ENCODE measurements around the gene CNIH1. TPM values are rescaled to one million over a fixed set of nuclear protein-coding genes. Genes with fewer than 3 reads are reported as not detected.
"Not testable (repeated sequence)": the region's sequence is repeated elsewhere in the genome, so short reads cannot be mapped to it uniquely, and the experiment has no call there.

CNIH1 gene
- total RNA-seq, 1 donor from 2014 or later: 71.9 TPM

- no peak overlapping the region for H3K27ac Mint-ChIP-seq (ENCODE audit: unreplicated experiment)
- TF ChIP-seq, protein P1, sequence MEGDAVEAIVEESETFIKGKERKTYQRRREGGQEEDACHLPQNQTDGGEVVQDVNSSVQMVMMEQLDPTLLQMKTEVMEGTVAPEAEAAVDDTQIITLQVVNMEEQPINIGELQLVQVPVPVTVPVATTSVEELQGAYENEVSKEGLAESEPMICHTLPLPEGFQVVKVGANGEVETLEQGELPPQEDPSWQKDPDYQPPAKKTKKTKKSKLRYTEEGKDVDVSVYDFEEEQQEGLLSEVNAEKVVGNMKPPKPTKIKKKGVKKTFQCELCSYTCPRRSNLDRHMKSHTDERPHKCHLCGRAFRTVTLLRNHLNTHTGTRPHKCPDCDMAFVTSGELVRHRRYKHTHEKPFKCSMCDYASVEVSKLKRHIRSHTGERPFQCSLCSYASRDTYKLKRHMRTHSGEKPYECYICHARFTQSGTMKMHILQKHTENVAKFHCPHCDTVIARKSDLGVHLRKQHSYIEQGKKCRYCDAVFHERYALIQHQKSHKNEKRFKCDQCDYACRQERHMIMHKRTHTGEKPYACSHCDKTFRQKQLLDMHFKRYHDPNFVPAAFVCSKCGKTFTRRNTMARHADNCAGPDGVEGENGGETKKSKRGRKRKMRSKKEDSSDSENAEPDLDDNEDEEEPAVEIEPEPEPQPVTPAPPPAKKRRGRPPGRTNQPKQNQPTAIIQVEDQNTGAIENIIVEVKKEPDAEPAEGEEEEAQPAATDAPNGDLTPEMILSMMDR (IDR thresholded peaks at IDR 0.05; ENCODE audit: partially characterized antibody, unreplicated experiment): no peak
- no peaks in the 10 kb centered on the region for H3K36me3 Mint-ChIP-seq (ENCODE audit: unreplicated experiment)
- H3K9me3 Mint-ChIP-seq (ENCODE audit: unreplicated experiment): peaks cover 2% of the 10 kb centered on the region
- DNase-seq: no peak
- H3K27me3 Mint-ChIP-seq (ENCODE audit: unreplicated experiment): peaks cover 1% of the 10 kb centered on the region
- H3K4me1 Mint-ChIP-seq (ENCODE audit: low read depth, unreplicated experiment): no peaks in the 10 kb centered on the region
- H3K4me3 Mint-ChIP-seq (ENCODE audit: unreplicated experiment): no peak overlapping the region
Measured at GRCh38 chr14:54450535-54450934, 9.4 kb upstream of the CNIH1 start.

- Mint-ChIP-seq H3K36me3 (ENCODE audit: unreplicated experiment) (no peaks in the 10 kb centered on the region), H3K9me3 (ENCODE audit: unreplicated experiment) (peaks cover 2% of the 10 kb centered on the region), H3K4me1 (ENCODE audit: low read depth, unreplicated experiment) (no peaks in the 10 kb centered on the region), H3K27ac (ENCODE audit: unreplicated experiment) (no peak overlapping the region), H3K27me3 (ENCODE audit: unreplicated experiment) (peaks cover 5% of the 10 kb centered on the region), H3K4me3 (ENCODE audit: unreplicated experiment) (no peak overlapping the region)
- no peak for DNase-seq
- TF ChIP-seq, protein P1 (IDR thresholded peaks at IDR 0.05; ENCODE audit: partially characterized antibody, unreplicated experiment): no peak
Measured at GRCh38 chr14:54447231-54447692, 6.1 kb upstream of the CNIH1 start.

- Mint-ChIP-seq H3K4me3 (ENCODE audit: unreplicated experiment) (no peak overlapping the region), H3K27ac (ENCODE audit: unreplicated experiment) (no peak overlapping the region), H3K36me3 (ENCODE audit: unreplicated experiment) (no peaks in the 10 kb centered on the region), H3K9me3 (ENCODE audit: unreplicated experiment) (peaks cover 2% of the 10 kb centered on the region), H3K27me3 (ENCODE audit: unreplicated experiment) (peaks cover 7% of the 10 kb centered on the region), H3K4me1 (ENCODE audit: low read depth, unreplicated experiment) (peaks cover 6% of the 10 kb centered on the region)
- DNase-seq: no peak
- TF ChIP-seq, protein P1 (IDR thresholded peaks at IDR 0.05; ENCODE audit: partially characterized antibody, unreplicated experiment): no peak
Measured at GRCh38 chr14:54446161-54446693, 5.1 kb upstream of the CNIH1 start.

DNA sequence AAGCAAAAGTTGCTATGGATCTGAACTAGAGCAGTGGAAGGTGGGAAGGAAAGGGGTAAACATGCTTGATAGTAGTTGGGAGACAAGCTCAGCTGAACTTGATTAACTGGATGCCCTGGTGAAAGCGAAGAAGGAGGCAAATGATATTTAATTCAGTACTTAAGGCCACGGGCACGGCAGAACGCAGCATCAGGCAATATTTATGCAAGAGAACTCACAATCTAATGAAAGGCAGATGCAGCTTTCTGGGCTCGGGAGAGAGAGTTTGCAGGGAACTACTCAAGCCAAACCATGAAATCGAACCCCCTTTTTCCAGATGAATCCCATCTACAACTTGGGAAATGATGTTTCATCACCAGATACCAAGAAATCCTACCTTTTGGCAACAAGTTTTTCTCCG, 3.5 kb upstream of the CNIH1 start:
- H3K36me3 Mint-ChIP-seq (ENCODE audit: unreplicated experiment): no peaks in the 10 kb centered on the region
- peaks cover 14% of the 10 kb centered on the region for H3K4me1 Mint-ChIP-seq (ENCODE audit: low read depth, unreplicated experiment)
- peaks cover 7% of the 10 kb centered on the region for H3K9me3 Mint-ChIP-seq (ENCODE audit: unreplicated experiment)
- H3K27me3 Mint-ChIP-seq (ENCODE audit: unreplicated experiment): peaks cover 8% of the 10 kb centered on the region
- no peak overlapping the region for H3K27ac Mint-ChIP-seq (ENCODE audit: unreplicated experiment)
- no peak overlapping the region for H3K4me3 Mint-ChIP-seq (ENCODE audit: unreplicated experiment)
- TF ChIP-seq, protein P1 (IDR thresholded peaks at IDR 0.05; ENCODE audit: partially characterized antibody, unreplicated experiment): no peak
- no peak for DNase-seq

GRCh38 chr14:54443981-54444380, 2.8 kb upstream of the CNIH1 start:
- Mint-ChIP-seq H3K4me1 (ENCODE audit: low read depth, unreplicated experiment) (peaks cover 16% of the 10 kb centered on the region), H3K36me3 (ENCODE audit: unreplicated experiment) (no peaks in the 10 kb centered on the region), H3K4me3 (ENCODE audit: unreplicated experiment) (no peak overlapping the region), H3K9me3 (ENCODE audit: unreplicated experiment) (peaks cover 8% of the 10 kb centered on the region), H3K27me3 (ENCODE audit: unreplicated experiment) (peaks cover 8% of the 10 kb centered on the region), H3K27ac (ENCODE audit: unreplicated experiment) (no peak overlapping the region)
- TF ChIP-seq, protein P1 (IDR thresholded peaks at IDR 0.05; ENCODE audit: partially characterized antibody, unreplicated experiment): no peak
- no peak for DNase-seq

GRCh38 chr14:54442961-54443360, 1.8 kb upstream of the CNIH1 start:
- H3K27ac Mint-ChIP-seq (ENCODE audit: unreplicated experiment); H3K4me3 Mint-ChIP-seq (ENCODE audit: unreplicated experiment); H3K36me3 Mint-ChIP-seq (ENCODE audit: unreplicated experiment); DNase-seq; H3K9me3 Mint-ChIP-seq (ENCODE audit: unreplicated experiment); H3K27me3 Mint-ChIP-seq (ENCODE audit: unreplicated experiment): not testable (repeated sequence)
- H3K4me1 Mint-ChIP-seq (ENCODE audit: low read depth, unreplicated experiment): peaks cover 21% of the 10 kb centered on the region
